Liver (tissue), 3 donors: ENCODE results near the gene FBXO21.
"Not testable (repeated sequence)": the region's sequence is repeated elsewhere in the genome, so short reads cannot be mapped to it uniquely, and the experiment has no call there.

ENCODE experiments used
- ATF3 ChIP-seq: IDR thresholded peaks from 2 replicates; pipeline ENCODE4 v1.6.1; 2016; ENCODE audit warnings: antibody characterized with exemption
- CTCF ChIP-seq: fragments of 150-350 bp; IDR thresholded peaks from 2 replicates; pipeline ENCODE4 v1.5.1; 2017; ENCODE audit warnings: improper control_type of control experiment, low read depth, low read length; ENCODE audit not compliant: missing input control
- EGR1 ChIP-seq, 2 donors: IDR thresholded peaks; 2 replicates each; pipeline ENCODE4 v1.6.1; 2016 to 2018; ENCODE audit warnings: antibody characterized with exemption in 2 of 2, low read depth in 2 of 2
- RAD21 ChIP-seq, 2 donors: IDR thresholded peaks; 2 replicates each; pipeline ENCODE4 v1.6.1; 2016; ENCODE audit warnings: antibody characterized with exemption in 2 of 2, mild to moderate bottlenecking in 2 of 2
- REST ChIP-seq: IDR thresholded peaks from 2 replicates; pipeline ENCODE4 v1.6.1; 2016; ENCODE audit warnings: antibody characterized with exemption, mild to moderate bottlenecking
- RXRA ChIP-seq, 2 donors: IDR thresholded peaks; 2 replicates each; pipeline ENCODE4 v1.6.1; 2017 to 2018; ENCODE audit warnings: antibody characterized with exemption in 2 of 2, mild to moderate bottlenecking in 1 of 2
- TAF1 ChIP-seq: conservative IDR thresholded peaks from 2 replicates; pipeline ENCODE4 v1.6.1; 2016; ENCODE audit warnings: antibody characterized with exemption, mild to moderate bottlenecking
- YY1 ChIP-seq: IDR thresholded peaks from 2 replicates; pipeline ENCODE4 v1.6.1; 2016; ENCODE audit warnings: antibody characterized with exemption, mild to moderate bottlenecking
- ZBTB33 ChIP-seq: IDR thresholded peaks from 2 replicates; pipeline ENCODE4 v1.6.1; 2016; ENCODE audit warnings: antibody characterized with exemption
- donor health status: healthy.
- donor health status: healthy.

GRCh38 chr12:117181468-117181843, 8.8 kb downstream of the FBXO21 start:
- TF ChIP-seq CTCF; TAF1; YY1; ZBTB33; RAD21 (IDR thresholded peaks at IDR 0.05); REST; ATF3; RXRA (IDR thresholded peaks at IDR 0.05); EGR1 (IDR thresholded peaks at IDR 0.05; ENCODE audit: low read depth in 2 of 2): not testable (repeated sequence)
